ENCODE data around the gene KLHL26.

GRCh38 chr19:18593367-18594095, 43.3 kb upstream of the KLHL26 start:
- TF ChIP-seq CTCF (IDR thresholded peaks at IDR 0.05; ENCODE audit: poor library complexity, severe bottlenecking) (no peak), EZH2 (IDR thresholded peaks at IDR 0.05; ENCODE audit: borderline replicate concordance, insufficient read depth, low read length, poor library complexity, severe bottlenecking) (no peak), EP300 (conservative IDR thresholded peaks at IDR 0.05; ENCODE audit: poor library complexity, severe bottlenecking) (no peak), POLR2AphosphoS5 (IDR thresholded peaks at IDR 0.05) (no peak), SMC3 (conservative IDR thresholded peaks at IDR 0.05; ENCODE audit: poor library complexity) (no peak), REST (IDR thresholded peaks at IDR 0.05; ENCODE audit: borderline replicate concordance) (no peak)

Data from neural cell (in vitro differentiated cells).